K562 (cell line): ENCODE data around the gene GPR176. TPM values are rescaled to one million over a fixed set of nuclear protein-coding genes. Genes with fewer than 3 reads are reported as not detected.

Experiments used
- ATAC-seq: fragments of 200-7000 bp; cut with Tn5 transposase; 3 replicates; pipeline ENCODE4 v1.9.1; 2020; ENCODE audit warnings: moderate library complexity
- BruUV-seq: library from RNA; stranded (reverse); fragments of 400-500 nt; replicated peaks from 2 replicates; lab custom pipeline; 2021; lab: Mats Ljungman, UMichigan
- CTCF ChIA-PET: fragments of 300-600 bp; formaldehyde crosslinking; extraction: SDS; loops from one replicate; lab custom pipeline; 2021; ENCODE audit warnings: low intra/inter-chr PET ratio; lab: Yijun Ruan, JAX
- POLR2A ChIA-PET: fragments of 300-600, 350-650 bp; sonication (Branson Sonifier 250); formaldehyde crosslinking; extraction: SDS; loops from one replicate; lab custom pipeline; 2021; ENCODE audit warnings: antibody characterized with exemption, inconsistent platforms; lab: Yijun Ruan, JAX
- DNase-seq, 4 experiments: peaks; one replicate each; pipeline versions ENCODE4 v3.0.0 to v3.0.0-alpha.2; 2011 to 2018; ENCODE audit warnings: low spot score in 3 of 4, mixed read lengths in 3 of 4; ENCODE audit errors: extremely low read depth in 1 of 4
- FAIRE-seq: peaks from 2 replicates; lab custom pipeline; 2011; peaks lifted over from hg19 to GRCh38; lab: Jason Lieb, UNC
- H2AFZ ChIP-seq: 2 replicates; pipeline ENCODE4 v1.6.0; 2011; ENCODE audit warnings: low read depth, low read length, control low read depth, inconsistent platforms
- H3K27ac ChIP-seq: fragments of 200-600 bp; 3 replicates; pipeline ENCODE4 v1.8.0; 2011; ENCODE audit warnings: low read depth, mild to moderate bottlenecking, control low read depth, inconsistent platforms, low read length, moderate library complexity, mixed read lengths; ENCODE audit errors: extremely low read depth
- H3K27me3 ChIP-seq, 2 experiments: fragments of 300-600 bp in 1 of 2; 2 replicates in 1 of 2; 3 replicates in 1 of 2; pipeline versions ENCODE4 v1.6.0 to v1.8.0; 2011; ENCODE audit warnings: inconsistent platforms in 2 of 2, low read length in 2 of 2, mild to moderate bottlenecking in 1 of 2, mixed read lengths in 1 of 2, moderate library complexity in 1 of 2; ENCODE audit not compliant: control insufficient read depth in 2 of 2, insufficient read depth in 2 of 2
- H3K36me3 ChIP-seq: fragments of 300-600 bp; 3 replicates; pipeline ENCODE4 v1.8.0; 2011; ENCODE audit warnings: mild to moderate bottlenecking, low read length, inconsistent platforms; ENCODE audit not compliant: control insufficient read depth, insufficient read depth
- H3K4me1 ChIP-seq, 2 experiments: fragments of 200-600 bp in 1 of 2; replicated peaks in 1 of 2; 2 replicates in 1 of 2; 3 replicates in 1 of 2; pipeline versions ENCODE4 v1.5.1 to v1.8.0; 2011; ENCODE audit warnings: inconsistent platforms in 2 of 2, low read length in 2 of 2, mild to moderate bottlenecking in 1 of 2, mixed read lengths in 1 of 2, moderate library complexity in 1 of 2; ENCODE audit not compliant: control insufficient read depth in 2 of 2, insufficient read depth in 2 of 2
- H3K4me2 ChIP-seq: 2 replicates; pipeline ENCODE4 v1.6.1; 2011; ENCODE audit warnings: low read length, control low read depth, inconsistent platforms, mixed read lengths; ENCODE audit not compliant: insufficient read depth
- H3K4me3 ChIP-seq: fragments of 200-600 bp; sonication (generic), shearing (Covaris generic); 2 replicates; pipeline ENCODE4 v1.5.1; 2016; ENCODE audit warnings: control low read depth, inconsistent platforms
- H3K79me2 ChIP-seq: fragments of 200-600 bp; 3 replicates; pipeline ENCODE4 v1.8.0; 2011; ENCODE audit warnings: low read length, inconsistent platforms; ENCODE audit not compliant: control insufficient read depth, insufficient read depth
- H3K9ac ChIP-seq, 2 experiments: 2 replicates each; pipeline versions ENCODE4 v1.6.0 to v1.6.1; 2011; ENCODE audit warnings: low read depth in 2 of 2, low read length in 2 of 2, control low read depth in 1 of 2, inconsistent platforms in 1 of 2, mild to moderate bottlenecking in 1 of 2, mixed read lengths in 1 of 2; ENCODE audit not compliant: insufficient read depth in 1 of 2
- H3K9me1 ChIP-seq: one replicate; pipeline ENCODE4 v1.6.0; 2011; ENCODE audit warnings: inconsistent platforms, mild to moderate bottlenecking, low read length, moderate library complexity; ENCODE audit not compliant: control insufficient read depth, insufficient read depth
- H3K9me3 ChIP-seq: replicated peaks from 2 replicates; pipeline ENCODE4 v1.5.1; 2011; ENCODE audit warnings: low read depth, low read length, inconsistent platforms; ENCODE audit not compliant: control insufficient read depth, insufficient read depth
- H4K20me1 ChIP-seq: replicated peaks from 2 replicates; pipeline ENCODE4 v1.6.1; 2011; ENCODE audit warnings: low read length, inconsistent platforms, mixed read lengths; ENCODE audit not compliant: control insufficient read depth, insufficient read depth
- C11orf30 ChIP-seq: fragments of 450-650 bp; IDR thresholded peaks from 2 replicates; pipeline ENCODE4 v1.6.1; 2016; ENCODE audit warnings: low read depth, mild to moderate bottlenecking
- EP400 ChIP-seq: fragments of 450-650 bp; IDR thresholded peaks from 2 replicates; pipeline ENCODE4 v1.6.1; 2017; ENCODE audit warnings: antibody characterized with exemption, mild to moderate bottlenecking, moderate library complexity
- GTF2E2 ChIP-seq: fragments of 200-800 bp; sonication (Bioruptor generic); IDR thresholded peaks from 2 replicates; pipeline ENCODE4 v1.6.1; 2016; ENCODE audit warnings: missing genetic modification characterization, missing compliant biosample characterization
- HNRNPLL ChIP-seq: fragments of 200-400 bp; formaldehyde crosslinking; IDR thresholded peaks from 2 replicates; pipeline ENCODE4 v1.6.1; 2017; ENCODE audit warnings: low read length, low read depth, mild to moderate bottlenecking; ENCODE audit not compliant: poor library complexity, severe bottlenecking
- MAZ ChIP-seq, 2 experiments: fragments of 450-650 bp in 1 of 2; sonication (generic) in 1 of 2; formaldehyde crosslinking; IDR thresholded peaks in 1 of 2; conservative IDR thresholded peaks in 1 of 2; 2 replicates each; pipeline versions ENCODE4 v1.4.0 to v1.5.0; 2020; ENCODE audit warnings: mild to moderate bottlenecking in 1 of 2, missing genetic modification reagents in 1 of 2
- NR4A1 ChIP-seq, 2 experiments: fragments of 250-450 bp in 1 of 2; fragments of 450-650 bp in 1 of 2; sonication (Bioruptor Pico) in 1 of 2; IDR thresholded peaks; 2 replicates each; pipeline versions ENCODE4 v1.4.0 to v1.6.1; 2016 to 2020; ENCODE audit warnings: mild to moderate bottlenecking in 2 of 2, missing compliant biosample characterization in 1 of 2, missing genetic modification characterization in 1 of 2, moderate library complexity in 1 of 2
- POLR3A ChIP-seq: IDR thresholded peaks from 2 replicates; pipeline ENCODE4 v1.6.1; 2011; ENCODE audit warnings: borderline replicate concordance, mild to moderate bottlenecking, moderate library complexity; ENCODE audit not compliant: insufficient read length, insufficient read depth; ENCODE audit errors: extremely low read depth
- ZNF146 ChIP-seq: IDR thresholded peaks from one replicate; pipeline ENCODE4 v1.6.1; 2018; ENCODE audit warnings: missing compliant biosample characterization; ENCODE audit not compliant: unreplicated experiment
- ZNF76 ChIP-seq: fragments of 250-450 bp; sonication (Bioruptor Pico); IDR thresholded peaks from 2 replicates; pipeline ENCODE4 v1.4.0; 2020; ENCODE audit warnings: mild to moderate bottlenecking, moderate library complexity, borderline replicate concordance
- WGBS: fragments of 100-300 bp; shearing (Covaris generic); methylation state at CpG from one replicate; pipeline ENCODE4 v1.1.6; 2016; ENCODE audit warnings: low coverage, mixed read lengths; ENCODE audit not compliant: insufficient coverage; ENCODE audit errors: missing lambda C conversion rate; 5-methylcytosine and 5-hydroxymethylcytosine counted together
- in situ Hi-C: fragments of 300-500 bp; cut with MboI; formaldehyde crosslinking; loops from 4 replicates; pipeline ENCODE4 v1.15.0; 2018; ENCODE audit warnings: inconsistent platforms, mixed read lengths
- intact Hi-C: fragments of 100-400 bp; cut with micrococcal nuclease; formaldehyde crosslinking; loops from 2 replicates; pipeline ENCODE4 v1.14.2; 2022
- polyA plus RNA-seq, 8 experiments: library from polyadenylated mRNA; depleted of rRNA in 4 of 8; stranded (reverse) in 5 of 8; unstranded in 3 of 8; fragments of >200 nt; fragmentation: Nextera tagmentation in 2 of 8; fragmentation: Illumina TruSeq in 1 of 8; extraction: Ambion mirVana in 2 of 8; extraction: Trizol in 1 of 8; gene quantifications; 2 replicates each; pipeline versions ENCODE4 v1.2.1 to v1.2.3, GENCODE V29; 2011 to 2014; ENCODE audit warnings: inconsistent platforms in 1 of 8, missing spikeins in 1 of 8
- total RNA-seq, 7 experiments: library from RNA; depleted of rRNA in 6 of 7; stranded (reverse); fragments of >200 nt in 6 of 7; fragmentation: Illumina TruSeq in 2 of 7; extraction: Trizol in 2 of 7; gene quantifications; 2 replicates each; pipeline versions ENCODE4 v1.2.1 to v1.2.3, GENCODE V29; 2011 to 2021; ENCODE audit warnings: low replicate concordance in 1 of 7
- TF ChIP-seq, protein P1 (sequence below): fragments of 450-650 bp; IDR thresholded peaks from 2 replicates; pipeline ENCODE4 v1.6.1; 2016; ENCODE audit warnings: borderline replicate concordance
- TF ChIP-seq, protein P2 (sequence below): sonication (generic); formaldehyde crosslinking; IDR thresholded peaks from 2 replicates; pipeline ENCODE4 v1.9.0; 2022; ENCODE audit warnings: mild to moderate bottlenecking, missing genetic modification reagents
- TF ChIP-seq, protein P3 (sequence below), 2 experiments: fragments of 450-650 bp in 1 of 2; sonication (generic) in 1 of 2; formaldehyde crosslinking in 1 of 2; IDR thresholded peaks in 1 of 2; conservative IDR thresholded peaks in 1 of 2; 2 replicates each; pipeline versions ENCODE4 v1.6.1 to v1.8.1; 2016 to 2023; ENCODE audit warnings: mild to moderate bottlenecking in 2 of 2, moderate library complexity in 2 of 2, inconsistent platforms in 1 of 2, missing genetic modification reagents in 1 of 2
- TF ChIP-seq, protein P4 (sequence below), 2 experiments: fragments of 450-650 bp; conservative IDR thresholded peaks; 2 replicates each; pipeline ENCODE4 v1.6.1; 2017; ENCODE audit warnings: mild to moderate bottlenecking in 2 of 2, moderate library complexity in 2 of 2

Gene GPR176
- total and polyA plus RNA-seq, 9 of the 15 experiments (the other 6 are each of a cell fraction or from before 2014, with no cell fraction given) = 0.03 to 1.2 (median 0.76) TPM

DNA sequence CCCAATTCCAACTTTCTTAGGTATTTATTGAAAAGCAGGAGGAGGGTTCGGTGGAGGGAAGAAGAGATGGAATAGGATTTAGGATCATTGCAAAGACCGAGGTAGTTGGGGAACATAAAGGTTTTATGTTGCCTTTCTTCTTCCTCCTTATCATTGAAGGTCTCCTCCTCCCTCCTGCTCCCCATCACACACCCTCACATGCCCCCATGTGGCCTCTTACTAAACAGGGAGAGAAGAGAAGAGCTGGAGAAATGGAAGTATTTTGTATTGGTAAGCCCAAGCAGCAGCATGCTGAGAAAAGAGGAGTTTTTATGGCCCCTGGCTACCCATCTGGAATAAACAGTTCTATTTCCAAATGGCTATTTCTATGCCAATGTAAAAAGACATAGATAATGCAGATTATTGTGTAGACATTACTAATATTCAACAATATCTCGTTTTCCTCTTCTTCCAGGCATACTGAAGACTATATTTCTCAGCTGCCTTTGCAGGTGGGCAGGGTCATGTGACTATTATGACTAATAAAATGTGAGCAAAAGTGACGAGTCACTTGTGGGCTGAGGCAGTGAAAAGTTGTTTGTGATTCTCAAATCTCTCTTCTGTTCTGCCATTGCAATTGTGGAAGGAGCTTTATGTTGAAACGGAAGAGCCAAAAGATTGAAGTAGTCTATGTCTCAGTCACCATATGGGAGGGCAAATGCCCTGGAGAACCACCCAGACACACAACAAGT is 5.2 kb upstream of the GPR176 start:
- peak overlapping the region; percentile 76 for H2AFZ ChIP-seq
- peaks cover 13 to 14% of the 10 kb centered on the region in 2 experiments; a peak in 4 of 5 replicates for H3K4me1 ChIP-seq
- H3K27ac ChIP-seq = 0 out of 3 replicates have a peak overlapping the region, but pooled peaks have one; percentile 13
- peaks cover under 1% of the 10 kb centered on the region; the same call in 1 of the 2 replicates for H3K9me3 ChIP-seq
- H3K9me1 ChIP-seq = no peaks in the 10 kb centered on the region
- no peaks in the 10 kb centered on the region for H3K36me3 ChIP-seq
- no TSS peak for BruUV-seq
- peak; percentile 84 for FAIRE-seq
- peak; percentile 74 for ATAC-seq
- in situ Hi-C loops = no loop called here
- CTCF ChIA-PET = no interaction called here
- no peak overlapping the region for H3K4me3 ChIP-seq
- no peaks in the 10 kb centered on the region for H3K27me3 ChIP-seq
- intact Hi-C loops = loop anchor here (1.0 to 5.0 kb wide), 3 partner anchors 38 to 138 kb away; no protein-coding TSS in a partner anchor
- no peak overlapping the region for H3K9ac ChIP-seq
- WGBS = 7% methylated on average over 5 of the region's 5 CpGs
- POLR2A ChIA-PET = interaction anchor here (0.6 to 2.6 kb wide), 7 partner anchors 8 to 360 kb away, joined by 3 to 14 read pairs (median 3); partner anchors contain the start of gene EIF2AK4
- no peaks in the 10 kb centered on the region for H3K79me2 ChIP-seq
- peak overlapping the region; percentile 28; the same call in 1 of the 2 replicates for H3K4me2 ChIP-seq
- H4K20me1 ChIP-seq = no peaks in the 10 kb centered on the region
- DNase-seq = peak in 2 of 4 experiments; percentile 54 to 65
- TF ChIP-seq, protein P1, sequence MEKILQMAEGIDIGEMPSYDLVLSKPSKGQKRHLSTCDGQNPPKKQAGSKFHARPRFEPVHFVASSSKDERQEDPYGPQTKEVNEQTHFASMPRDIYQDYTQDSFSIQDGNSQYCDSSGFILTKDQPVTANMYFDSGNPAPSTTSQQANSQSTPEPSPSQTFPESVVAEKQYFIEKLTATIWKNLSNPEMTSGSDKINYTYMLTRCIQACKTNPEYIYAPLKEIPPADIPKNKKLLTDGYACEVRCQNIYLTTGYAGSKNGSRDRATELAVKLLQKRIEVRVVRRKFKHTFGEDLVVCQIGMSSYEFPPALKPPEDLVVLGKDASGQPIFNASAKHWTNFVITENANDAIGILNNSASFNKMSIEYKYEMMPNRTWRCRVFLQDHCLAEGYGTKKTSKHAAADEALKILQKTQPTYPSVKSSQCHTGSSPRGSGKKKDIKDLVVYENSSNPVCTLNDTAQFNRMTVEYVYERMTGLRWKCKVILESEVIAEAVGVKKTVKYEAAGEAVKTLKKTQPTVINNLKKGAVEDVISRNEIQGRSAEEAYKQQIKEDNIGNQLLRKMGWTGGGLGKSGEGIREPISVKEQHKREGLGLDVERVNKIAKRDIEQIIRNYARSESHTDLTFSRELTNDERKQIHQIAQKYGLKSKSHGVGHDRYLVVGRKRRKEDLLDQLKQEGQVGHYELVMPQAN = no peak
- TF ChIP-seq POLR3A (no peak), HNRNPLL (no peak), GTF2E2 (tag) (no peak), NR4A1 (CRISPR knock-in tag; IDR thresholded peaks at IDR 0.05) (no peak), NR4A1 (tag; IDR thresholded peaks at IDR 0.05) (no peak), ZNF146 (CRISPR knock-in tag) (no peak), EP400 (peak; percentile 17; the same call in 1 of the 2 replicates), ZNF76 (CRISPR knock-in tag) (no peak), MAZ (CRISPR knock-in tag; conservative IDR thresholded peaks at IDR 0.05 in 1 of 2, IDR thresholded peaks at IDR 0.05 in 1 of 2) (no peak), C11orf30 (peak; percentile 58; the same call in 1 of the 2 replicates)
- TF ChIP-seq, protein P2, sequence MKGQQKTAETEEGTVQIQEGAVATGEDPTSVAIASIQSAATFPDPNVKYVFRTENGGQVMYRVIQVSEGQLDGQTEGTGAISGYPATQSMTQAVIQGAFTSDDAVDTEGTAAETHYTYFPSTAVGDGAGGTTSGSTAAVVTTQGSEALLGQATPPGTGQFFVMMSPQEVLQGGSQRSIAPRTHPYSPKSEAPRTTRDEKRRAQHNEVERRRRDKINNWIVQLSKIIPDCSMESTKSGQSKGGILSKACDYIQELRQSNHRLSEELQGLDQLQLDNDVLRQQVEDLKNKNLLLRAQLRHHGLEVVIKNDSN = peak; percentile 55
- TF ChIP-seq, protein P3, sequence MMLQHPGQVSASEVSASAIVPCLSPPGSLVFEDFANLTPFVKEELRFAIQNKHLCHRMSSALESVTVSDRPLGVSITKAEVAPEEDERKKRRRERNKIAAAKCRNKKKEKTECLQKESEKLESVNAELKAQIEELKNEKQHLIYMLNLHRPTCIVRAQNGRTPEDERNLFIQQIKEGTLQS (IDR thresholded peaks at IDR 0.05) = peak; percentile 72
- TF ChIP-seq, protein P3 (CRISPR knock-in tag; conservative IDR thresholded peaks at IDR 0.05) = no peak
- TF ChIP-seq, protein P4, sequence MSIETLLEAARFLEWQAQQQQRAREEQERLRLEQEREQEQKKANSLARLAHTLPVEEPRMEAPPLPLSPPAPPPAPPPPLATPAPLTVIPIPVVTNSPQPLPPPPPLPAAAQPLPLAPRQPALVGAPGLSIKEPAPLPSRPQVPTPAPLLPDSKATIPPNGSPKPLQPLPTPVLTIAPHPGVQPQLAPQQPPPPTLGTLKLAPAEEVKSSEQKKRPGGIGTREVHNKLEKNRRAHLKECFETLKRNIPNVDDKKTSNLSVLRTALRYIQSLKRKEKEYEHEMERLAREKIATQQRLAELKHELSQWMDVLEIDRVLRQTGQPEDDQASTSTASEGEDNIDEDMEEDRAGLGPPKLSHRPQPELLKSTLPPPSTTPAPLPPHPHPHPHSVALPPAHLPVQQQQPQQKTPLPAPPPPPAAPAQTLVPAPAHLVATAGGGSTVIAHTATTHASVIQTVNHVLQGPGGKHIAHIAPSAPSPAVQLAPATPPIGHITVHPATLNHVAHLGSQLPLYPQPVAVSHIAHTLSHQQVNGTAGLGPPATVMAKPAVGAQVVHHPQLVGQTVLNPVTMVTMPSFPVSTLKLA (conservative IDR thresholded peaks at IDR 0.05) = peak in 1 of 2 experiments; percentile 28; a peak in 1 of 4 replicates
